Nephron progenitor cell (in vitro differentiated cells): ENCODE results near the gene ZNF774.

Experiments used
- DNase-seq: peaks from one replicate; pipeline ENCODE4 v3.0.0; 2021
- H3K27ac Mint-ChIP-seq: 2 replicates; pipeline ENCODE4 v1.8.0; 2021; ENCODE audit warnings: mild to moderate bottlenecking, moderate library complexity, mixed read lengths
- H3K27me3 Mint-ChIP-seq: 2 replicates; pipeline ENCODE4 v1.8.0; 2021; ENCODE audit warnings: mild to moderate bottlenecking, low read depth, mixed read lengths; ENCODE audit not compliant: poor library complexity
- H3K36me3 Mint-ChIP-seq: 2 replicates; pipeline ENCODE4 v1.8.0; 2021; ENCODE audit warnings: low read depth, mixed read lengths
- H3K4me1 Mint-ChIP-seq: 2 replicates; pipeline ENCODE4 v1.8.0; 2021; ENCODE audit warnings: mixed read lengths
- H3K4me3 Mint-ChIP-seq: 2 replicates; pipeline ENCODE4 v1.8.0; 2021; ENCODE audit warnings: mild to moderate bottlenecking, moderate library complexity, mixed read lengths
- H3K9me3 Mint-ChIP-seq: 2 replicates; pipeline ENCODE4 v1.8.0; 2021; ENCODE audit warnings: mild to moderate bottlenecking, moderate library complexity, mixed read lengths
- CTCF ChIP-seq: fragments of 200-600 bp; sonication (generic); IDR thresholded peaks from 2 replicates; pipeline ENCODE4 v1.5.0; 2021; ENCODE audit warnings: antibody characterized with exemption

Gene ZNF774

GRCh38 chr15:90315278-90315982, 36.7 kb upstream of the ZNF774 start:
- peak; percentile 35 for DNase-seq
- Mint-ChIP-seq H3K27ac (peak overlapping the region; percentile 55), H3K27me3 (peaks cover 12% of the 10 kb centered on the region), H3K36me3 (no peaks in the 10 kb centered on the region), H3K4me1 (peaks cover 30% of the 10 kb centered on the region), H3K4me3 (no peak overlapping the region), H3K9me3 (no peaks in the 10 kb centered on the region)
- TF ChIP-seq CTCF, result no peak

- DNase-seq, result no peak
- TF ChIP-seq CTCF, result no peak
- no peak overlapping the region for H3K4me3 Mint-ChIP-seq
- H3K4me1 Mint-ChIP-seq, result peaks cover 32% of the 10 kb centered on the region
- peaks cover 12% of the 10 kb centered on the region for H3K27me3 Mint-ChIP-seq
- H3K9me3 Mint-ChIP-seq, result no peaks in the 10 kb centered on the region
- no peaks in the 10 kb centered on the region for H3K36me3 Mint-ChIP-seq
- no peak overlapping the region for H3K27ac Mint-ChIP-seq
Observed at GRCh38 chr15:90316139-90316538, 35.9 kb upstream of the ZNF774 start.

- Mint-ChIP-seq H3K27me3 (peaks cover 7% of the 10 kb centered on the region), H3K4me1 (peaks cover 37% of the 10 kb centered on the region), H3K27ac (no peak overlapping the region), H3K4me3 (no peak overlapping the region), H3K36me3 (no peaks in the 10 kb centered on the region), H3K9me3 (no peaks in the 10 kb centered on the region)
- DNase-seq, result no peak
- TF ChIP-seq CTCF, result no peak
Observed at GRCh38 chr15:90318591-90318990, 33.5 kb upstream of the ZNF774 start.

GRCh38 chr15:90320062-90320884, 31.8 kb upstream of the ZNF774 start:
- Mint-ChIP-seq H3K27me3 (peaks cover 4% of the 10 kb centered on the region), H3K4me3 (peak overlapping the region; percentile 1)
- peak; percentile 97 for TF ChIP-seq CTCF

GRCh38 chr15:90320885-90321278, 31.2 kb upstream of the ZNF774 start:
- H3K4me1 Mint-ChIP-seq, result peaks cover 19% of the 10 kb centered on the region
- H3K36me3 Mint-ChIP-seq, result no peaks in the 10 kb centered on the region
- H3K27me3 Mint-ChIP-seq, result peaks cover 3% of the 10 kb centered on the region
- H3K27ac Mint-ChIP-seq, result no peak overlapping the region
- no peaks in the 10 kb centered on the region for H3K9me3 Mint-ChIP-seq
- no peak for TF ChIP-seq CTCF
- no peak for DNase-seq
- no peak overlapping the region for H3K4me3 Mint-ChIP-seq

More at GRCh38 chr15:90320062-90320884, 31.8 kb upstream of the ZNF774 start:
- peak; percentile 74 for DNase-seq
- Mint-ChIP-seq H3K9me3 (no peaks in the 10 kb centered on the region), H3K4me1 (peaks cover 26% of the 10 kb centered on the region), H3K36me3 (no peaks in the 10 kb centered on the region), H3K27ac (no peak overlapping the region)
